ENCODE results near the gene RSRC1.
"Not testable (repeated sequence)": the region's sequence is repeated elsewhere in the genome, so short reads cannot be mapped to it uniquely, and the experiment has no call there.

The RSRC1 gene, protein sequence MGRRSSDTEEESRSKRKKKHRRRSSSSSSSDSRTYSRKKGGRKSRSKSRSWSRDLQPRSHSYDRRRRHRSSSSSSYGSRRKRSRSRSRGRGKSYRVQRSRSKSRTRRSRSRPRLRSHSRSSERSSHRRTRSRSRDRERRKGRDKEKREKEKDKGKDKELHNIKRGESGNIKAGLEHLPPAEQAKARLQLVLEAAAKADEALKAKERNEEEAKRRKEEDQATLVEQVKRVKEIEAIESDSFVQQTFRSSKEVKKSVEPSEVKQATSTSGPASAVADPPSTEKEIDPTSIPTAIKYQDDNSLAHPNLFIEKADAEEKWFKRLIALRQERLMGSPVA

DNA sequence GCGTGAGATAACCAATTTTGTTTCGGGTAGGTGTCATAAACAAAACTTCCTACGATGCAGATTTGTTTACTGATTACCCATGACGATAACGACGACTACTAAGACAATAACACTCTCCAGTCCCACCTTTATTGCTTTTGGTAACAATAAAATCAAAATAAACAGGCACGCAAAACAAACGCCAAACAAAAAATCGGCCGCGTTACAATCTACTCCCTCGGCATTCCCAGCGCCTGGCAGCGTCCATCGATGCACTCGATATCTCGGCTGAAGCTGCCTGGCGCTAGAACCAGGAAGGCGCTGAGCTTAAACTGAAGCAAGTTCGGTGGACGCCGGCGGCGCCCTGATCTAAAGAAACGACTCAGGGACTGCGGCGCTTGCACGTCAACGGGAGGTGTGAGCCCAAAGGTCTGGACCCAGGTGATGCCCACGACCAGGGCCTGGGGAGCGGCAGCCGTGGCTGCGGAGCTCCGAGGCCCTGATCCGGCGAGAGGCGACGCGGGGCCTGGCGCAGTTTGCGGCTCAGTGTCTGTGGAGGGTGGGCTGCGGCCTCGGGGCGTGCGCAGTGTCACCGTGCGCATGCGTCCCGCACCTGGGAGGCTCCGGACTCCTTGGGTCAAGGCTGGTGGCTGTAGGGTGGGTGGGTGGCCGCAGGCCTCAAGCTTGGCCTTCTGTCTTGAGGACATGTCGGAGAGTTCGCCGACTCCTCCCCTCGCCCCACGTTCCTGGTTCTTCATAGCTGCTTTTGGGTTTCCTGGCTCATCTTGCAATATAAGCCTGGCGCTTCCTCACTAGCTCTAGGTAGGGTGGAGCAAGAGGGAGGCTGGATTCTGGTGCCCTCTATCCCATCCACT is at the start of gene RSRC1:
Gene RSRC1 (plus strand): TSS at position 286 of the 854 bp plus-strand sequence. CDS start 12,016 bp downstream, outside the sequence.
- peaks cover 22 to 42% of the 10 kb centered on the region in 2 donors for H3K27me3 ChIP-seq (ENCODE audit: control insufficient read depth in 1 of 2, insufficient read depth in 2 of 2, low read length in 2 of 2)
- H3K4me3 ChIP-seq (ENCODE audit: low read length in 2 of 2): peak within 1 kb of the TSS; percentile 89 to 97
- H3K9ac ChIP-seq (ENCODE audit: low read length in 2 of 2): peak within 1 kb of the TSS; percentile 71 to 84
- H3K4me1 ChIP-seq (ENCODE audit: control insufficient read depth, insufficient read depth, low read length): peaks cover 16% of the 10 kb centered on the region
- no peaks in the 10 kb centered on the region for H3K36me3 ChIP-seq (ENCODE audit: control insufficient read depth in 2 of 2, insufficient read depth in 2 of 2, low read length in 2 of 2)
- H3K9me3 ChIP-seq (ENCODE audit: control insufficient read depth in 2 of 2, low read length in 2 of 2): no peaks in the 10 kb centered on the region
- peak within 1 kb of the TSS; percentile 24 for H3K27ac ChIP-seq (ENCODE audit: low read length)

- H3K9ac ChIP-seq (ENCODE audit: low read length in 2 of 2); H3K4me1 ChIP-seq (ENCODE audit: control insufficient read depth, insufficient read depth, low read length); H3K36me3 ChIP-seq (ENCODE audit: control insufficient read depth in 2 of 2, insufficient read depth in 2 of 2, low read length in 2 of 2); H3K4me3 ChIP-seq (ENCODE audit: low read length in 2 of 2); H3K27me3 ChIP-seq (ENCODE audit: control insufficient read depth in 1 of 2, insufficient read depth in 2 of 2, low read length in 2 of 2); H3K27ac ChIP-seq (ENCODE audit: low read length); H3K9me3 ChIP-seq (ENCODE audit: control insufficient read depth in 2 of 2, low read length in 2 of 2): not testable (repeated sequence)
These were observed 44.3 kb upstream of the RSRC1 start for GRCh38 chr3:158065574-158065973.

DNA sequence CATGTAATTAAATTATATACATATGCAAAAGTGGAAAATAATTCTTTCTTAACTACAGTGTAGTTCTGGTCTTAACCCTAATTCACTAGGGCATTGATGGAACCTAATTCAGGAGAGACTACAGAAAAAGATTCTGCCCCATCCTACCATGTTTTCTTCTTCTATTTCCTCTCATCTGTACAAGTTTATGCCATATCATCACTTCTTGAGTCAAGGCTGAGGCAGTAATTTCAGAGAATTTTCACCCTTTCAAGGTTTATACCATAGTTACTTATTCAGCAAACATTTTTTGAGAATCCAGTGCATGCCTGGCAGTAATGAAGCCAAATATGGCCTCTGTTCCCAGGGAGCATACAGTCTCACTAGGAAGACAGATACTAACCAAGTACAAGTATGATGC is 37.1 kb upstream of the RSRC1 start:
- Histone ChIP-seq H3K36me3 (ENCODE audit: control insufficient read depth in 2 of 2, insufficient read depth in 2 of 2, low read length in 2 of 2) (no peaks in the 10 kb centered on the region), H3K4me1 (ENCODE audit: control insufficient read depth, insufficient read depth, low read length) (no peaks in the 10 kb centered on the region), H3K9me3 (ENCODE audit: control insufficient read depth in 2 of 2, low read length in 2 of 2) (no peaks in the 10 kb centered on the region), H3K9ac (ENCODE audit: low read length in 2 of 2) (no peak overlapping the region), H3K4me3 (ENCODE audit: low read length in 2 of 2) (no peak overlapping the region), H3K27ac (ENCODE audit: low read length) (no peak overlapping the region), H3K27me3 (ENCODE audit: control insufficient read depth in 1 of 2, insufficient read depth in 2 of 2, low read length in 2 of 2) (peaks cover under 1 to 4% of the 10 kb centered on the region in 2 donors)

GRCh38 chr3:158074591-158074990 is 35.3 kb upstream of the RSRC1 start:
- Histone ChIP-seq H3K9me3 (ENCODE audit: control insufficient read depth in 2 of 2, low read length in 2 of 2) (no peaks in the 10 kb centered on the region), H3K36me3 (ENCODE audit: control insufficient read depth in 2 of 2, insufficient read depth in 2 of 2, low read length in 2 of 2) (no peaks in the 10 kb centered on the region), H3K4me1 (ENCODE audit: control insufficient read depth, insufficient read depth, low read length) (no peaks in the 10 kb centered on the region), H3K4me3 (ENCODE audit: low read length in 2 of 2) (no peak overlapping the region), H3K27ac (ENCODE audit: low read length) (no peak overlapping the region), H3K27me3 (ENCODE audit: control insufficient read depth in 1 of 2, insufficient read depth in 2 of 2, low read length in 2 of 2) (peaks cover 4% of the 10 kb centered on the region in 2 donors), H3K9ac (ENCODE audit: low read length in 2 of 2) (no peak overlapping the region)

DNA sequence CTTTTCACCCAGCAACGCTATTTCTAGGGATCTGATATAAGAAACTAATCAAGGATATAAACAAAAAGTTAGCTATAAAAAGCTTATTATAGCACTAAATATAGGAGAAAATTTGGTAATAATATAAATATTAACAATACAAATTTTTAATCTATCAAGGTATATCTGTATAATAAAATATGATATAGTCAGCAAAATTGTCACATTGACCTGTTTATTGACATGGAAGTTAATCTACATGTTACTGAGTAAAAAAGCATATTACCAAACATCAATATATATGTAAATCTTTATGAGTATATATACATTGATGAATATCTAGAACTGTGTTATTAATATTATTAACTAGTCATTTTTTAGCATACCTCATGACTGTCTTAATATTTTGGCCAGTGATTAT is 30.3 kb upstream of the RSRC1 start:
- Histone ChIP-seq H3K9ac (ENCODE audit: low read length in 2 of 2) (no peak overlapping the region), H3K9me3 (ENCODE audit: control insufficient read depth in 2 of 2, low read length in 2 of 2) (no peaks in the 10 kb centered on the region), H3K4me3 (ENCODE audit: low read length in 2 of 2) (no peak overlapping the region), H3K4me1 (ENCODE audit: control insufficient read depth, insufficient read depth, low read length) (no peaks in the 10 kb centered on the region), H3K27ac (ENCODE audit: low read length) (no peak overlapping the region), H3K27me3 (ENCODE audit: control insufficient read depth in 1 of 2, insufficient read depth in 2 of 2, low read length in 2 of 2) (peaks cover 3 to 7% of the 10 kb centered on the region in 2 donors), H3K36me3 (ENCODE audit: control insufficient read depth in 2 of 2, insufficient read depth in 2 of 2, low read length in 2 of 2) (no peaks in the 10 kb centered on the region)

DNA sequence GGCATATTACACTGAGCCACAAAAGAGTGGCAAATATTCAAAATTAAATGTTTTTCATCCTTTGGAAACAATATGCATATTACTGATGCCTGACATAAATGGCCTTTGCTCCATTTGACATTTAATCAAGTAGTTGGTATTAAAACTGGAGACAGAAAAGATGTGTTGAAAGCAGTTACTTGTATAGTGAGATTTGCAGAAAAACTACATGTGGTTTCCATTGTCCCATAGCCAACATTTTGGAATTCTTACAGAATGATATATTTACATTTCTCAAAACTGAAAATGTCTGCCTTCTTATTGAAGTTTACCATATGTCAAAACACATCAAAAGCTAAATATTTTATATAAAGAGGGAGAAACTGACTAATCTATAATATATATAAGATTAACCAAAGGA is 25.2 kb upstream of the RSRC1 start:
- H3K9me3 ChIP-seq (ENCODE audit: control insufficient read depth in 2 of 2, low read length in 2 of 2): no peaks in the 10 kb centered on the region
- H3K27me3 ChIP-seq (ENCODE audit: control insufficient read depth in 1 of 2, insufficient read depth in 2 of 2, low read length in 2 of 2): peaks cover 4 to 6% of the 10 kb centered on the region in 2 donors
- no peak overlapping the region for H3K27ac ChIP-seq (ENCODE audit: low read length)
- no peak overlapping the region for H3K4me3 ChIP-seq (ENCODE audit: low read length in 2 of 2)
- no peak overlapping the region for H3K9ac ChIP-seq (ENCODE audit: low read length in 2 of 2)
- H3K4me1 ChIP-seq (ENCODE audit: control insufficient read depth, insufficient read depth, low read length): no peaks in the 10 kb centered on the region
- no peaks in the 10 kb centered on the region for H3K36me3 ChIP-seq (ENCODE audit: control insufficient read depth in 2 of 2, insufficient read depth in 2 of 2, low read length in 2 of 2)

GRCh38 chr3:158085358-158085757 is 24.5 kb upstream of the RSRC1 start:
- H3K27ac ChIP-seq (ENCODE audit: low read length): no peak overlapping the region
- H3K4me1 ChIP-seq (ENCODE audit: control insufficient read depth, insufficient read depth, low read length): no peaks in the 10 kb centered on the region
- H3K27me3 ChIP-seq (ENCODE audit: control insufficient read depth in 1 of 2, insufficient read depth in 2 of 2, low read length in 2 of 2): peaks cover 4 to 6% of the 10 kb centered on the region in 2 donors

DNA sequence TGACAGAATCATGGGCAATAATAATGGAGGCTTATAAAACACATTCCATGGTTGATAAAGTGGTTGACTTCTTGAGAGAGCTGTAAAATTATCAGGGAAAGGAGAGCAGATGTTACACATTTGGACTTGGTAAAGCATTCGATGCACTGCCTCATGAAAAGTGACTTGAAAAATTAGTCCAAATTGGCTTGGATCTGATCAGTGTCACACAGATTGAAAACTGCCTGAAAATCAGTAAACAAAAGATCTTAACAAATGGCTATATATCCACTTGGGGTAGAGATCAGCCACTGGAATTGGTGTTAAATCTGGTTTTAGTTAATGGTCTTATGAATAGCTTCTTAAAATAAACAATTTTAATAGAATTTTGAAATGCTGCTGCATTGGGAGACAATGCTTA is 24.0 kb upstream of the RSRC1 start:
- H3K9me3 ChIP-seq (ENCODE audit: control insufficient read depth in 2 of 2, low read length in 2 of 2): no peaks in the 10 kb centered on the region
- H3K4me1 ChIP-seq (ENCODE audit: control insufficient read depth, insufficient read depth, low read length): no peaks in the 10 kb centered on the region
- H3K9ac ChIP-seq (ENCODE audit: low read length in 2 of 2): no peak overlapping the region
- no peak overlapping the region for H3K4me3 ChIP-seq (ENCODE audit: low read length in 2 of 2)
- H3K27me3 ChIP-seq (ENCODE audit: control insufficient read depth in 1 of 2, insufficient read depth in 2 of 2, low read length in 2 of 2): peaks cover 4 to 6% of the 10 kb centered on the region in 2 donors
- no peaks in the 10 kb centered on the region for H3K36me3 ChIP-seq (ENCODE audit: control insufficient read depth in 2 of 2, insufficient read depth in 2 of 2, low read length in 2 of 2)
- H3K27ac ChIP-seq (ENCODE audit: low read length): no peak overlapping the region

More at GRCh38 chr3:158085358-158085757, 24.5 kb upstream of the RSRC1 start:
- Histone ChIP-seq H3K4me3 (ENCODE audit: low read length in 2 of 2) (no peak overlapping the region), H3K9me3 (ENCODE audit: control insufficient read depth in 2 of 2, low read length in 2 of 2) (no peaks in the 10 kb centered on the region), H3K9ac (ENCODE audit: low read length in 2 of 2) (no peak overlapping the region), H3K36me3 (ENCODE audit: control insufficient read depth in 2 of 2, insufficient read depth in 2 of 2, low read length in 2 of 2) (no peaks in the 10 kb centered on the region)

- H3K27ac ChIP-seq (ENCODE audit: low read length): no peak overlapping the region
- no peaks in the 10 kb centered on the region for H3K36me3 ChIP-seq (ENCODE audit: control insufficient read depth in 2 of 2, insufficient read depth in 2 of 2, low read length in 2 of 2)
- H3K9me3 ChIP-seq (ENCODE audit: control insufficient read depth in 2 of 2, low read length in 2 of 2): no peaks in the 10 kb centered on the region
- H3K4me3 ChIP-seq (ENCODE audit: low read length in 2 of 2): no peak overlapping the region
- peaks cover 4 to 6% of the 10 kb centered on the region in 2 donors for H3K27me3 ChIP-seq (ENCODE audit: control insufficient read depth in 1 of 2, insufficient read depth in 2 of 2, low read length in 2 of 2)
- no peaks in the 10 kb centered on the region for H3K4me1 ChIP-seq (ENCODE audit: control insufficient read depth, insufficient read depth, low read length)
- H3K9ac ChIP-seq (ENCODE audit: low read length in 2 of 2): no peak overlapping the region
These were observed 23.5 kb upstream of the RSRC1 start for GRCh38 chr3:158086361-158086760.

GRCh38 chr3:158086776-158087175 is 23.1 kb upstream of the RSRC1 start:
- no peak overlapping the region for H3K9ac ChIP-seq (ENCODE audit: low read length in 2 of 2)
- no peak overlapping the region for H3K27ac ChIP-seq (ENCODE audit: low read length)
- H3K9me3 ChIP-seq (ENCODE audit: control insufficient read depth in 2 of 2, low read length in 2 of 2): no peaks in the 10 kb centered on the region
- H3K36me3 ChIP-seq (ENCODE audit: control insufficient read depth in 2 of 2, insufficient read depth in 2 of 2, low read length in 2 of 2): no peaks in the 10 kb centered on the region
- H3K27me3 ChIP-seq (ENCODE audit: control insufficient read depth in 1 of 2, insufficient read depth in 2 of 2, low read length in 2 of 2): peaks cover 8 to 9% of the 10 kb centered on the region in 2 donors
- H3K4me1 ChIP-seq (ENCODE audit: control insufficient read depth, insufficient read depth, low read length): no peaks in the 10 kb centered on the region
- no peak overlapping the region for H3K4me3 ChIP-seq (ENCODE audit: low read length in 2 of 2)
